Left hindlimb (tissue), 1 donor: ENCODE measurements around the gene CUL7.

ENCODE experiments used
- DNase-seq: peaks from one replicate; pipeline ENCODE4 v3.0.0-alpha.2; 2018

The CUL7 gene

DNA sequence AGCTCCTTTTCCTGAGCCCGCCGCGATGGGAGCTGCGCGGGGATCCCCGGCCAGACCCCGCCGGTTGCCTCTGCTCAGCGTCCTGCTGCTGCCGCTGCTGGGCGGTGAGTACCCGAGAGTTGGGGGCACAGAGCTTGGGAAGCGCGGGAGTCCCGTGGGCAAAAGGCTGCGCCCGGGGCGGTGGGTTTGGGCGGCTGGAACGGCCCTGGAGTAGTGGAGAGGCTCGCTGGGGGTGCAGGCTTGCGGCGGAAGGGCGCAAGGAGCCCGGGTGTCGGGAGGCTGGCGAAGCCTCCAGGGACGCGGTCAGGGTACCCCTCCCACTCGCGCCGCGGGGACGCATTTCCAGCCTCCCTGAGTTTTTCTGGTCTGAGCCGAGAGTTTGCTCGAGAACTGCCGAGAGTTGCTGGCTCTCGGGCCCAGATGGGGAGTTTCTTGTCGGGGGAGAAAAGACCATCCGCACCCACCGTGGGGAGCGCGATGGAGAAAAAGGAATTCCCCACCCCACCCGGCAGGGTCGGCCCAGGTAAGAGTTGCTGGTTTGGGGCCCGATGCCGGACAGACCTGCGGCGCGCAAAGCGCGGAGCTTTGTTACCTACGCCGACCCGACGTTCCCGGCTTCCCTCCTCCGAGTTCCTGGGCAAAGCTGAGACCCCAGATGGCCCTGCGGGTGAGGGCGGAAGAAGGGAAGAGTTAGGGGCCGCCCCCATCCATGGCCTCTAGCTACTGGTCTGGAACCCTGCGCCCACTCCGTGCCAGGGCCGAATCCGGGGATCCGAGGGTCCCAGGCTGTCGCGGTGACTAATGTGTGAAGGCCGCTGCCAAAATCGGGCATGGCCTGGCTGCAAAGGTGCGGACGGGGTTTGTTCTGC, 23.0 kb upstream of the CUL7 start:
- peak; percentile 58 for DNase-seq

DNA sequence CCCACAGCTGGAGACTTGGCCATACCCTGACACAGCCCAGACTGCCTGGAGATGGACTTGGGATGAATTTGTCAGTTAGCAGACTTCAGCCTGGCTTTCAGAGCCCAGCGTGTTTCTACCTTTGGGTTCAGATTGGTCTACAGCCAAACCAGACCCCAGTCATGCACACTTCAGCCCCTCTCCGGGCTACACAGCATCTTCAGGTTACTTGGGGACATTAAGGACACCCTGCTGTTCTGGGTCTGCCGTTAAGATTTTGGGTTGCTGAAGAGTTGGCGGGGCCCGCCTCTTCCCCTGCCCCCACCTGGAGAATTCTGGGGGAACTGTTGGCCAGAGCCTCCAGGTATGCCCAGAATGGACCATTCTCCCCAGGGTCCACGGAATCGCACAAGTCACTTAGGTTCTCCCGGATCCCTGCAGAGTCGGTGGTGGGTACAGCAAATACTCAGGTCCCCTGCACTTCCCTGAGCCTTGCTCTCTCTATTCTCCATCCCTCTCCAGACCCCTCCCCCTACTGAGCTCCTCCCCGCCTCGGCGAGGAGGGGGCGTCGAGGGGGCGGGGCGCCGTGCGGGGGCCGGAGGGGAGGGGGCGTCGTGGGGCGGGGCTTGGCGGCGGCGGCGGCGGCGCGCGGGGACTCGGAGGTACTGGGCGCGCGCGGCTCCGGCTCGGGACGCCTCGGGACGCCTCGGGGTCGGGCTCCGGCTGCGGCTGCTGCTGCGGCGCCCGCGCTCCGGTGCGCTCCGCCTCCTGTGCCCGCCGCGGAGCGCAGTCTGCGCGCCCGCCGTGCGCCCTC, 22.2 kb upstream of the CUL7 start, which contains the start of gene PTK7:
Gene PTK7 (plus strand): TSS at position 645 of the 794 bp plus-strand sequence. CDS start 175 bp downstream, outside the sequence.
- DNase-seq, result peak; percentile 93

GRCh38 chr6:43074847-43075669, 21.4 kb upstream of the CUL7 start:
- peak; percentile 62 for DNase-seq

DNA sequence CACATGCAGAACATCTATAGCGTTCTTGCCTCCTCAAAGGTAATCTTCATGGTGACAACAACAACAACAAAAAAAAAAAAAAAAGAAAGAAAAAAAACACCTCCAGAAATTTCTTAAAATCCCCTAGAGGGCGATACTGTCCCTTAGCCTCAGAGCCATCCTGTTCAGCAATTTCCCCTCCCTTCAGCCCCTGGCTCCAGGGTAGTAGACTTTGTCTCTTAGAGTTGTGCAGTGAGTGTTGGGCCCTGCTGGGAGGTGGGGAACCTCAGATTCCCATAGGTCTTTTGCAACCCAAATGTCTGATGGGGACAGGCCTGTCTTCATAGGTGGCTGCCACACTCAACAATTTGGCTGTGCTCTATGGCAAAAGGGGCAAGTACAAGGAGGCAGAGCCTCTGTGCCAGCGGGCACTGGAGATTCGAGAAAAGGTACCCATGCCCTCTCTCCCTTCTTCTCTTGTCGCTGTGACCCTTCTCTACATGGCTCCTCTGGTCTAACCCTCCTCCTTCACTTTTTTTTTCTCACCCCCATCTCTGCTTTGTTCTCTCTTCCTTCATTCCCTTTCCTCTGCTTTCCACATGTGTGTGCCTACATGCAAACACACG, 16.5 kb upstream of the CUL7 start:
- no peak for DNase-seq

DNA sequence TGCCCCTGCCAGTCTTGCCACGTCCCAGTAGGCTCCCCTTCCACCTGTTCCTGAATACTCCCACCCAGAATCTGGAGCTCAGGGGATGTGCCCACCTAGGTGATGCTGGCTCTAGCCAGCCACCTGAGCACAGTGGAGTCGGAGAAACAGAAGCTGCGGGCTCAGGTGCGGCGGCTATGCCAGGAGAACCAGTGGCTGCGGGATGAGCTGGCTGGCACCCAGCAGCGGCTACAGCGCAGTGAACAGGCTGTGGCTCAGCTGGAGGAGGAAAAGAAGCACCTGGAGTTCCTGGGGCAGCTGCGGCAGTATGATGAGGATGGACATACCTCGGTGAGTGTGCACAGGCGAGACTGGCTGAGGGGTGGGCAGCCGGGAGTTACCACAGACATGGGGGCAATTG, 9.2 kb upstream of the CUL7 start:
- DNase-seq, result no peak

DNA sequence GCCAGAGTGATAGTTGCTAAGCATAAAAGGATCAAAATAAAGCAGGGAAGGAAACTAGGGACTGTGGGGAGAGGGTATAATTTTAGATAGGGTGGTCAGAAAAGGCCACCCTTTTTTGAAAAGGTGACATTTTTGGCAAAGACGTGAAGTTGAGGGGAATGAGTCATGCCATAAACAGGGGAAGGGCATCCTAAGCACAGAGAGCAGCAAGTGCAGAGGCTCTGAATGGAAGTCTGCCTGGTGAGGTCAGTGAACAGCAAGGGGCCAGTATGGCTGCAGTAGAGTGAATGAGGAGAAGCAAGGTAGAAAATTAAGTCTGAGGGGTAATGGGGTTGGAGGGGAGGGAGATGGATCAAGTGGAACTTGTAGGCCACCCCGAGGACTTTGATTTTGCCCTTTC, 8.2 kb upstream of the CUL7 start:
- no peak for DNase-seq

- no peak for DNase-seq
These were observed 7.3 kb upstream of the CUL7 start for GRCh38 chr6:43060755-43061633.

DNA sequence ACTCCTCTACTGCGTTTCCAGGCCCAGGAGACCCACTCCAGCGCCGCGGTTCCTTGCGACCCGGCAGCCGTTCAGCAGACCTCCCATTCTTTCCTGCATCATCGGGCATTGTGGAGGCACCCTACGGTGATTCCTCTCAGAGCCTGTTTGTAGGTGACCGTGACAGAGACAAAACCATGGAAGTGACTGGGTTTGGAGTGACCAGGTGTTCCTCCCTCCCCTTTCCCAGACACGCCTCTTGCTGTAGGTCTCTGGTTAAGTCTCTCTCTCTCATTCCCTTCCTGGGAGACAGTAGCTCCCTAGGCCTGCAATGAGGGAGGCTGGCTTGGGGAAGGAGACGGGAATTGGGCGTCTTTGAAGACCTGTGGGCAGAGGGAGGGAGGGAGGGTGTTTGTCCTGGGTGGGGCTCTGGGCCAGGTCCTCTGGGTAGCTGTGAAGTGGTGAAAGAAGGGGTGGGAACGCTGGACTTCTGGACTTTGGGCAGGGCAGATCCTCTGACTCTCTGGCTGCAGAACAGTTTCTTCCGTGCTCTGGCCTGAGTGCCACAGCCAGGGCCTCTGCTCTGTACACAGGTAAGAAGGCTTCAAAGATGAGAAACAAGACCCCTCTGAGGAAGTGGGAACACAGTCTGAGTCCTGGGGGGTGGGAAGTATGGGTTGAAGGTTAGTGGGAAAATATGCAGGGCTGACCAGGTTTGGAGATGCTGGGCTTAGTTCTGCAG, 6.5 kb upstream of the CUL7 start:
- no peak for DNase-seq

DNA sequence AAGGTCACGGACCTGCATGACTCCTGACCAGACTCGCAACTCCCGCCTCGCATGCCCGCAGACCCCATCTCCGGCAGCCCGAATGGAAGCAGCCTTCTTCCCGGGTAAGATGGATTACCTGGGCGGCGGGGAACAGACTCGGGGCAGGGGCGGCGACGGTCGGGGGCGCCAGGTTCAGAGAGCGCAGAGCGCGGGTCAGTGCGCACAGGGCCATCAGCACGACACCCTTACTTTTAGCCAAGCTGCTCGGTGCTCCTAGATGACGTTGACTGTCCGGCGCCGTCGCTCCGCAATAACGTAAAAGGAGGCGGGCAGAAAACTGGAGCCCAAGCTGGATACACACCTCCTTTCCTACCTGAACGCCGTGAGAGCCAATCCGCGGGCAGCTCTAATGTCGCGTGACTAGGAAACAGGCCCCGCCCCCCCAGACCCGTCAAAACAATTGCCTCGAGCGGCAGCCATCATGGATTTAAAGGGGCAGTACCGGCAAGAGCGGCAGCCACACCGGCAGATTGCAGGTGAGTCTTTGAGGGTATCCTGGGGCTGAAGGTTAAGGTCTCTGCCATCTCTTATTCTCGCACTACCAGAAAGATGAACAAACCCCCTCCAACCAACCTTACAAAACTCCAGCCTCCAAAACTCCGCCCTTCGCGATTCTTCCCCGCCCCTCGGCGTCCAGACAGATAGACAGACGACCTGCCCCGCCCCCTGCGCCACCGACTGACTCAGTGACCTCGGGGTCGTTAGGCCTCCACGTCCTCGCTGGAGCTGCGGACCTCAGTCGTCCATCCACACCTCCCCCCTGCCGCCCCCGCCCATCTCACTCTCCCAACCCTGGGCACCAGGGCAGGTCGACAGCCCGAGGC, 5.8 kb upstream of the CUL7 start, which contains the start of the genes KLC4 and MRPL2:
Gene KLC4 (plus strand): TSS at position 464 of the 866 bp plus-strand sequence. CDS start 1,705 bp downstream, outside the sequence.
Gene MRPL2 (minus strand): TSS at position 267 of the 866 bp plus-strand sequence. CDS start 53 bp downstream, at position 214.
- peak; percentile 99 for DNase-seq

DNA sequence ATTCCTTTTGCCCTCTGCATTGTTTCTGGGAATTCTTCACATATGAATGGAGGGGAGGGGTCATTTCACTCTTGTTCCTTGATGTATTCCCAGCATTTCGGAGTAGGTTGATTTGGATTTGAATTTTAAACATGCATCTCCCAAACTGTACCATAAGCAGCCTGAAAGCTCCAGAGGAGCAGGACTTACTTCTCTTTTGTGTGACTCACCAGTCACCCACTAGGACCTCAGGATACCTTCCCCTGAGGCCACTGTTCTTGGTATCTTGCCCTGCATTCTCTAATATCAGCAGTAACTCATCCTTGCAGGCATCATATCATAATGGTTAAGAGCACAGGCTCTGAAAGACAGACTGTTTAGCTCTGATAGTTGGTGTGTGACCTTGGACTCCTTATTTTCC, 4.9 kb upstream of the CUL7 start:
- no peak for DNase-seq

- no peak for DNase-seq
These were observed 2.3 kb upstream of the CUL7 start for GRCh38 chr6:43055966-43056365.

GRCh38 chr6:43054206-43054943, 724 bp upstream of the CUL7 start:
- no peak for DNase-seq

DNA sequence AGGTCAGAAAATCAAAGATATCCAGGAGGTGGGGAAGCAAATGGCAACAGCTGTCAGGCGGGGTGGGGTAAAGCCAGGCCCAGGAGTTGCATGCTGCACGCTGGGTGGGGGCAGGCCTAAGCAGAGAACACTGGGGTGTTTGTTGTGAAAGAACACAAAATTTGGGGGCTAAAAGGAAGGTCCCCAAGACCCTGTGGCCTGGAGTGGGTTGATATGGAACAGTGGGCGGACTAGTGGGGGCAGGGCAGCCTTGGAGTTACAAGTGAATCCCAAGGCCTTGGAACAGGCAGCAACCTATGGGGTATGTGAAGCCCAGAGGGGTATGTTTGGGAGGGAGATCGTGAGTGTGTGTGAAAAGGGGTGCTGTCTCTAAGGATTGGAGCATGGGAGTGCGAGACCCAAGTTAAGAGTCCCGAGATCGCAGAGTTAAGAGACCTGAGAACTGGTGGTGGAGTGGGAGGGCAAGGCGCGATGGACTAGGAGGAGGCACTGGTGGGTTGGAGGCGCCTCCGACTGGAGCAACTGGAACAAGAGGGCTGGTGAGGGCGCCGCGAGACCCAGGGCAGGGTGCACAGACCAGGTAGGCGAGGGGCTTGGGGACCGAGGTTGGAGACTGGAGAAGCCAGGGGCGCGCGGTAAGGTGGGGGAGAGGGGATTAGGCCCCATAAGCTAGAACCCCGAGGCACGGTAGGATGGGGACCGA, 658 bp downstream of the CUL7 start:
- DNase-seq, result peak; percentile 65

DNA sequence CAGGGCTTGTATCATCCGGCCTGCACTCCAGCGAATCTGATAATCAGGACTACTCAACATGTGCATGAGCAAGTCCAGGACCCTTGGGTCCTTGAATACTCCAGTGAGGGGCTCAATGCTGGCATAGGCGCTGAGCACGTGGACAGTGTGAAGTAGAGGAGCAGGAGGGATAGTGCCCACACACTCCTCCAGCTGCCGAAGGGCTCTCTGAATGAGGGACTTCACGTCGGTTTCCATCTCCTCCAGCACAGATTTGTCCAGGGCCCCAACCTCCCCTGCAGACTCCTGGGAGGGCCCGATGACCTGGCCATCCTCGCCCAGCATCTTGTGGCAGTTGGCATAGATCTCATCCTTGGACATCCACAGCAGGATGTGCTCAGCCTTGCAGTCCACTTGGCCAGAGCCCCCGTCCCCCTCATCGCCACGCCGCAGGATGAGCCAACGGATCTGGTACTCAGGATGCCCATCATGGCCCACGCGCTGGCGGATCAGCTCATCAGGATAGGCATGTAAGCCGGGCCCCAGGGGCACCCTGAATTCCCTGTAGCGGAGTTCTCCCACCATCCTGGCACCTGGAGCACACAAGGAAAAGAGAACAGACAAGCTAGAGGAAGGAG, 1.3 kb downstream of the CUL7 start:
- DNase-seq, result no peak

DNA sequence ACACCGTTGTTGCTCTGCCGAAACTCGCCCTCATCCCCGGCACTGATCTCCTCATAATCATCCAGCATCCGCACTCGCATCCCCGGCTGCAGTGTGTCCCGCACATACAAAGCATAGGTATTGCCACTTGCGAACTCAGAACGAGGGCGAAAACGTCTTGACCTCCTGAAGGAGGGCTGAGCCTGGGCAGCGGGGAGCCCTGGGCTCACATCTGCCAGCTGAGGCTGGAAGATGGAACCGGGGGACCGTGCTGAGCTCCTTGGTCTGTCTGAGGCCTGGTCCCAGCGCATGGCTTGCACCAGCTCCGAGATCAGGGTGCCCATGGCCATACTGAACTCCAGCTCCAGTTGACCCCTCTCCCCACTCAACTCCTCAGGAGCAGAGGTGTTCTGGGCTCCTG, 2.7 kb downstream of the CUL7 start:
- DNase-seq, result no peak

DNA sequence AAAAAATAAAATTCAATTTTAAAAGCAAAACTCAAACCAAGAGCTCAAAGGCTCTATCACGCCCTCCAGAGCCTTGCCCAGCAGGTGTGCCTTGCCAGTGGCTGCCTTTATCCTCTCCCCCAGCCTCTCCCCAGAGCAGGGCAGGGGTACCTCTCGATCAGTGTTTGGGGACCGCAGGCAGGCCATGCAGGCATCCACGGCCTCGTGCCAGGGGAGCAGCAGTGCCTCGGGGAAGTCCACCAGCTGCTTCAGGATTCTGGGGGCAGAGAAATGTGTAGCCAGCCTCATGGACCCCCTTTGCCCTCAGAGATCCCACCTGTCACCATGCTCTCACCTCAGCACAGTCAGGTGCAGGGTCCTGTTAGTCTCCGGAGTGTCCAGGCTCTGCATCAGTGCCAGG, 5.7 kb downstream of the CUL7 start:
- DNase-seq, result no peak

GRCh38 chr6:43045371-43045930, 8.2 kb downstream of the CUL7 start:
- no peak for DNase-seq
